HEK293T (cell line): ENCODE data around the gene MAPT.

Experiments
- CTCF ChIA-PET: fragments of 350-600 bp; formaldehyde crosslinking; extraction: SDS; loops from one replicate; lab custom pipeline; 2021; ENCODE audit warnings: antibody characterized with exemption, inconsistent platforms; lab: Yijun Ruan, JAX
- POLR2A ChIA-PET: fragments of 350-600 bp; formaldehyde crosslinking; extraction: SDS; loops from one replicate; lab custom pipeline; 2020; ENCODE audit warnings: antibody characterized with exemption, inconsistent platforms; lab: Yijun Ruan, JAX
- DNase-seq: peaks from one replicate; pipeline ENCODE4 v3.0.0; 2012; ENCODE audit warnings: mixed read lengths; ENCODE audit errors: extremely low spot score
- ARNT ChIP-seq: fragments of 450-650 bp; IDR thresholded peaks from 2 replicates; pipeline ENCODE4 v1.6.1; 2017; ENCODE audit warnings: mild to moderate bottlenecking
- BHLHE40 ChIP-seq: fragments of 450-650 bp; IDR thresholded peaks from 2 replicates; pipeline ENCODE4 v1.6.1; 2016; ENCODE audit warnings: mild to moderate bottlenecking, moderate library complexity, borderline replicate concordance
- CTBP1 ChIP-seq: fragments of 450-650 bp; IDR thresholded peaks from 2 replicates; pipeline ENCODE4 v1.6.1; 2016; ENCODE audit warnings: borderline replicate concordance
- ELF4 ChIP-seq: fragments of 450-650 bp; IDR thresholded peaks from 2 replicates; pipeline ENCODE4 v1.6.1; 2017; ENCODE audit warnings: antibody characterized with exemption
- FOXA1 ChIP-seq: fragments of 450-650 bp; IDR thresholded peaks from 2 replicates; pipeline ENCODE4 v1.6.1; 2016; ENCODE audit warnings: mild to moderate bottlenecking
- FOXK2 ChIP-seq: fragments of 450-650 bp; IDR thresholded peaks from 2 replicates; pipeline ENCODE4 v1.6.1; 2016; ENCODE audit warnings: mild to moderate bottlenecking
- FOXM1 ChIP-seq: fragments of 450-650 bp; IDR thresholded peaks from 2 replicates; pipeline ENCODE4 v1.6.1; 2017; ENCODE audit warnings: mild to moderate bottlenecking, borderline replicate concordance
- HDGF ChIP-seq: fragments of 450-650 bp; IDR thresholded peaks from 2 replicates; pipeline ENCODE4 v1.6.1; 2017; ENCODE audit warnings: antibody characterized with exemption, borderline replicate concordance
- L3MBTL2 ChIP-seq: fragments of 450-650 bp; conservative IDR thresholded peaks from 2 replicates; pipeline ENCODE4 v1.6.1; 2016; ENCODE audit warnings: mild to moderate bottlenecking
- LEF1 ChIP-seq: fragments of 450-650 bp; IDR thresholded peaks from 2 replicates; pipeline ENCODE4 v1.6.1; 2017; ENCODE audit warnings: mild to moderate bottlenecking, borderline replicate concordance
- NFRKB ChIP-seq: fragments of 450-650 bp; IDR thresholded peaks from 2 replicates; pipeline ENCODE4 v1.6.1; 2016; ENCODE audit warnings: mild to moderate bottlenecking, moderate library complexity
- PKNOX1 ChIP-seq: fragments of 450-650 bp; IDR thresholded peaks from 2 replicates; pipeline ENCODE4 v1.6.1; 2016
- SP1 ChIP-seq: fragments of 450-650 bp; IDR thresholded peaks from 2 replicates; pipeline ENCODE4 v1.6.1; 2017
- SUZ12 ChIP-seq: fragments of 450-650 bp; IDR thresholded peaks from 2 replicates; pipeline ENCODE4 v1.6.1; 2016; ENCODE audit warnings: mild to moderate bottlenecking
- TARDBP ChIP-seq: fragments of 450-650 bp; IDR thresholded peaks from 2 replicates; pipeline ENCODE4 v1.6.1; 2016
- ZNF384 ChIP-seq: fragments of 450-650 bp; IDR thresholded peaks from 2 replicates; pipeline ENCODE4 v1.6.1; 2016

Gene MAPT

GRCh38 chr17:46044989-46045388, 150.6 kb downstream of the MAPT start:
- POLR2A ChIA-PET = interaction anchor here (0.9 to 2.6 kb wide), 2 partner anchors 148 to 166 kb away, joined by 3 to 8 read pairs; partner anchors contain the start of gene KANSL1
- no peak for DNase-seq
- TF ChIP-seq FOXM1 = no peak
- TF ChIP-seq LEF1 = no peak
- no peak for TF ChIP-seq SUZ12
- TF ChIP-seq PKNOX1 = no peak
- no peak for TF ChIP-seq ELF4
- no peak for TF ChIP-seq FOXK2
- TF ChIP-seq ZNF384 = no peak
- TF ChIP-seq BHLHE40 = no peak
- CTCF ChIA-PET = interaction anchor here (0.9 to 2.3 kb wide), 7 partner anchors 8 to 168 kb away, joined by 3 to 13 read pairs (median 7); partner anchors contain the start of gene KANSL1

GRCh38 chr17:46045639-46046038, 151.3 kb downstream of the MAPT start:
- POLR2A ChIA-PET = interaction anchor here (1.2 to 2.6 kb wide), 2 partner anchors 38 to 147 kb away, joined by 4 to 8 read pairs; partner anchors contain the start of gene KANSL1
- TF ChIP-seq FOXM1 = no peak
- no peak for TF ChIP-seq PKNOX1
- no peak for TF ChIP-seq NFRKB
- no peak for TF ChIP-seq L3MBTL2
- no peak for TF ChIP-seq HDGF
- no peak for TF ChIP-seq ZNF384
- TF ChIP-seq ARNT = no peak
- no peak for TF ChIP-seq SP1
- TF ChIP-seq BHLHE40 = no peak
- no peak for TF ChIP-seq CTBP1
- TF ChIP-seq FOXA1 = no peak
- TF ChIP-seq FOXK2 = no peak
- no peak for TF ChIP-seq ELF4
- no peak for TF ChIP-seq TARDBP
- no peak for TF ChIP-seq SUZ12
- TF ChIP-seq LEF1 = no peak
- DNase-seq = no peak
- CTCF ChIA-PET = interaction anchor here (1.6 to 2.3 kb wide), 2 partner anchors 13 to 147 kb away, joined by 5 to 9 read pairs; partner anchors contain the start of gene KANSL1

- ChIA-PET POLR2A (no interaction called here), CTCF (interaction anchor here (0.7 kb wide), 1 partner anchor 15 kb away, joined by 3 read pairs; no protein-coding TSS in a partner anchor)
- no peak for DNase-seq
Observed at GRCh38 chr17:46046957-46047356, 152.6 kb downstream of the MAPT start.

GRCh38 chr17:46047398-46047797, 153.0 kb downstream of the MAPT start:
- POLR2A ChIA-PET = no interaction called here
- TF ChIP-seq LEF1 (no peak), FOXK2 (no peak), SP1 (no peak), PKNOX1 (no peak), HDGF (no peak), FOXA1 (no peak), CTBP1 (no peak), ZNF384 (no peak), FOXM1 (no peak), NFRKB (no peak), SUZ12 (no peak), TARDBP (no peak), L3MBTL2 (no peak), ELF4 (no peak)
- CTCF ChIA-PET = interaction anchor here (0.7 kb wide), 1 partner anchor 14 kb away, joined by 3 read pairs; no protein-coding TSS in a partner anchor
- no peak for DNase-seq

More at GRCh38 chr17:46046957-46047356, 152.6 kb downstream of the MAPT start:
- TF ChIP-seq HDGF (no peak), SP1 (no peak), ZNF384 (no peak), ELF4 (no peak), LEF1 (no peak), CTBP1 (no peak), BHLHE40 (no peak), L3MBTL2 (no peak), TARDBP (no peak), PKNOX1 (no peak), SUZ12 (no peak), FOXM1 (no peak), FOXA1 (no peak), FOXK2 (no peak), ARNT (no peak), NFRKB (no peak)

- TF ChIP-seq SUZ12 = no peak
- POLR2A ChIA-PET = no interaction called here
- CTCF ChIA-PET = interaction anchor here (0.7 kb wide), 1 partner anchor 14 kb away, joined by 3 read pairs; no protein-coding TSS in a partner anchor
- DNase-seq = no peak
Observed at GRCh38 chr17:46047856-46048255, 153.5 kb downstream of the MAPT start.

- DNase-seq = no peak
- POLR2A ChIA-PET = no interaction called here
- TF ChIP-seq CTBP1 = no peak
- no peak for TF ChIP-seq BHLHE40
- TF ChIP-seq ELF4 = no peak
- no peak for TF ChIP-seq FOXK2
- TF ChIP-seq ARNT = no peak
- TF ChIP-seq FOXM1 = no peak
- TF ChIP-seq SP1 = no peak
- no peak for TF ChIP-seq ZNF384
- TF ChIP-seq NFRKB = no peak
- TF ChIP-seq LEF1 = no peak
- CTCF ChIA-PET = no interaction called here
Observed at GRCh38 chr17:46049656-46050055, 155.3 kb downstream of the MAPT start.
